ENCODE results near the gene UGT2A3.

UGT2A3 gene

GRCh38 chr4:68909385-68909784 is 42.2 kb downstream of the UGT2A3 start:
- no peak for DNase-seq

GRCh38 chr4:68907788-68908700 is 43.6 kb downstream of the UGT2A3 start:
- no peak for DNase-seq

GRCh38 chr4:68907245-68907644 is 44.4 kb downstream of the UGT2A3 start:
- DNase-seq: no peak

- DNase-seq: no peak
Measured at GRCh38 chr4:68906780-68907137, 44.8 kb downstream of the UGT2A3 start.

- no peak for DNase-seq
Measured at GRCh38 chr4:68905939-68906779, 45.4 kb downstream of the UGT2A3 start.

- DNase-seq: no peak
Measured at GRCh38 chr4:68905598-68905938, 46.0 kb downstream of the UGT2A3 start.

- DNase-seq: no peak
Measured at GRCh38 chr4:68904786-68905185, 46.8 kb downstream of the UGT2A3 start.

- no peak for DNase-seq
Measured at GRCh38 chr4:68896749-68897148, 54.9 kb downstream of the UGT2A3 start.

- no peak for DNase-seq
Measured at GRCh38 chr4:68895561-68896198, 55.9 kb downstream of the UGT2A3 start.

- DNase-seq: no peak
Measured at GRCh38 chr4:68892861-68893260, 58.7 kb downstream of the UGT2A3 start.

- no peak for DNase-seq
Measured at GRCh38 chr4:68891678-68892077, 59.9 kb downstream of the UGT2A3 start.

GRCh38 chr4:68885545-68885944 is 66.1 kb downstream of the UGT2A3 start:
- no peak for DNase-seq

- DNase-seq: no peak
Measured at GRCh38 chr4:68883870-68884269, 67.7 kb downstream of the UGT2A3 start.

Data from NCI-H1092 treated with DMSO at 0.1 percent for 48 hours (cell line).